Loucy (cell line): Measurements from ENCODE around the gene WDR5.

Experiments used
- CTCF ChIP-seq: fragments of 200-600 bp; sonication (generic); conservative IDR thresholded peaks from 2 replicates; pipeline ENCODE4 v1.5.1; 2014; ENCODE audit warnings: mild to moderate bottlenecking, antibody characterized with exemption, low read length
- EZH2phosphoT487 ChIP-seq: fragments of 200-600 bp; IDR thresholded peaks from 2 replicates; pipeline ENCODE4 v1.6.1; 2018; ENCODE audit warnings: antibody characterized with exemption, mild to moderate bottlenecking, moderate library complexity, borderline replicate concordance

GRCh38 chr9:134174073-134174449, 38.2 kb downstream of the WDR5 start:
- TF ChIP-seq CTCF (no peak), EZH2phosphoT487 (no peak)
